ENCODE results near the gene CD69.

GRCh38 chr12:9755035-9755434 is 5.7 kb downstream of the CD69 start:
- no peak for TF ChIP-seq CTCF (conservative IDR thresholded peaks at IDR 0.05 in 1 of 2, IDR thresholded peaks at IDR 0.05 in 1 of 2; ENCODE audit: extremely low read depth in 1 of 2, insufficient read depth in 1 of 2, low read depth in 1 of 2, low read length in 2 of 2)
- TF ChIP-seq EZH2 (IDR thresholded peaks at IDR 0.05; ENCODE audit: borderline replicate concordance, low read length): no peak
